ENCODE results near the gene CENPX.

The CENPX gene

DNA sequence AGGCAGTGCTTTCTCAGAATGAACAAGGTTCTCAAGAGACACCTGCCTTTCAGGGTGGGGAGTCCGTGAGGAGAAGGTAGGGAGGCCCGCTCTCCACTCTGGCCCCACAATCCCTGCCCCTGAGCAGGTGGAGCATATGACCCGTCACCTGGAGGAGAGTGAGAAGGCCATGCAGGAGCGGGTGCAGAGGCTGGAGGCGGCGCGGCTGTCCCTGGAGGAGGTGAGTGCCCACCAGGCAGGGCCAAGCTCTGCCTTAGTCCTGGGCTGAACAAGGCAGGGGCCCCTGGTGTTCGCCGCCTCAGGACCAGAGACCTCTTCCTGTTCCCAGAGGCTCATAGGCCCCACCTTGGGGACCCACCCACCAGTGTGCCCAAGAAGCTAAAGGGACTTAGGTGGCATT lies 6.3 kb upstream of the CENPX start:
- peaks cover 28% of the 10 kb centered on the region for H3K4me1 ChIP-seq (ENCODE audit: low read length)
- no peak overlapping the region for H2AFZ ChIP-seq (ENCODE audit: low read depth, low read length)
- no peaks in the 10 kb centered on the region for H4K20me1 ChIP-seq (ENCODE audit: insufficient read depth, low read length)
- no peaks in the 10 kb centered on the region for H3K27me3 ChIP-seq (ENCODE audit: low read depth, low read length)
- H3K4me3 ChIP-seq (ENCODE audit: low read length) = no peak overlapping the region
- no peak overlapping the region for H3K4me2 ChIP-seq (ENCODE audit: low read length)
- H3K9ac ChIP-seq (ENCODE audit: low read length) = no peak overlapping the region
- H3K27ac ChIP-seq (ENCODE audit: low read length) = no peak overlapping the region
- H3K36me3 ChIP-seq (replicated peaks; ENCODE audit: low read depth, low read length) = no peaks in the 10 kb centered on the region
- no peaks in the 10 kb centered on the region for H3K79me2 ChIP-seq (ENCODE audit: low read length)
- no peaks in the 10 kb centered on the region for H3K9me3 ChIP-seq (ENCODE audit: insufficient read depth, low read length)
- TF ChIP-seq, protein P1, sequence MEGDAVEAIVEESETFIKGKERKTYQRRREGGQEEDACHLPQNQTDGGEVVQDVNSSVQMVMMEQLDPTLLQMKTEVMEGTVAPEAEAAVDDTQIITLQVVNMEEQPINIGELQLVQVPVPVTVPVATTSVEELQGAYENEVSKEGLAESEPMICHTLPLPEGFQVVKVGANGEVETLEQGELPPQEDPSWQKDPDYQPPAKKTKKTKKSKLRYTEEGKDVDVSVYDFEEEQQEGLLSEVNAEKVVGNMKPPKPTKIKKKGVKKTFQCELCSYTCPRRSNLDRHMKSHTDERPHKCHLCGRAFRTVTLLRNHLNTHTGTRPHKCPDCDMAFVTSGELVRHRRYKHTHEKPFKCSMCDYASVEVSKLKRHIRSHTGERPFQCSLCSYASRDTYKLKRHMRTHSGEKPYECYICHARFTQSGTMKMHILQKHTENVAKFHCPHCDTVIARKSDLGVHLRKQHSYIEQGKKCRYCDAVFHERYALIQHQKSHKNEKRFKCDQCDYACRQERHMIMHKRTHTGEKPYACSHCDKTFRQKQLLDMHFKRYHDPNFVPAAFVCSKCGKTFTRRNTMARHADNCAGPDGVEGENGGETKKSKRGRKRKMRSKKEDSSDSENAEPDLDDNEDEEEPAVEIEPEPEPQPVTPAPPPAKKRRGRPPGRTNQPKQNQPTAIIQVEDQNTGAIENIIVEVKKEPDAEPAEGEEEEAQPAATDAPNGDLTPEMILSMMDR (IDR thresholded peaks at IDR 0.05; ENCODE audit: low read depth, low read length) = no peak
- no peak for TF ChIP-seq EZH2phosphoT487 (IDR thresholded peaks at IDR 0.05; ENCODE audit: low read depth)

DNA sequence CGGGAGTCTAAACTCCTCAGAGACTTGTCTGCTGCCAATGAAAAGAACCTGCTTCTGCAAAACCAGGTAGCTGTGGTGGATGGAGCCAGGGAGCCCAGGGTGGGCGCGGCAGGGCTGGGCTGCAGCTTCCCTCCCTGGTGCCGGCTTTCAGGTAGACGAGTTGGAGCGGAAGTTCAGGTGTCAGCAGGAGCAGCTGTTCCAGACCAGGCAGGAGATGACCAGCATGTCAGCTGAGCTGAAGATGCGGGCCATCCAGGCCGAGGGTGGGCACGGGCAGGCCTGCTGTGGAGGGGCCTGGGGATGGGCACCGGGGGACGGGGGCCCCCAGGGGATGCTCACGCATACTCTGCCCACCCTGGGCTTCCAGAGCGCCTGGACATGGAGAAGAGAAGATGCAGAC lies 5.6 kb upstream of the CENPX start:
- Histone ChIP-seq H3K4me1 (ENCODE audit: low read length) (peaks cover 30% of the 10 kb centered on the region), H3K79me2 (ENCODE audit: low read length) (no peaks in the 10 kb centered on the region), H2AFZ (ENCODE audit: low read depth, low read length) (no peak overlapping the region), H3K9me3 (ENCODE audit: insufficient read depth, low read length) (no peaks in the 10 kb centered on the region), H3K4me2 (ENCODE audit: low read length) (peak overlapping the region; percentile 70), H3K27me3 (ENCODE audit: low read depth, low read length) (no peaks in the 10 kb centered on the region), H3K9ac (ENCODE audit: low read length) (peak overlapping the region; percentile 37; the same call in 1 of the 2 replicates), H3K27ac (ENCODE audit: low read length) (peak overlapping the region; percentile 64), H3K36me3 (replicated peaks; ENCODE audit: low read depth, low read length) (no peaks in the 10 kb centered on the region), H3K4me3 (ENCODE audit: low read length) (peak overlapping the region; percentile 52), H4K20me1 (ENCODE audit: insufficient read depth, low read length) (no peaks in the 10 kb centered on the region)
- no peak for TF ChIP-seq EZH2phosphoT487 (IDR thresholded peaks at IDR 0.05; ENCODE audit: low read depth)
- TF ChIP-seq, protein P1 (IDR thresholded peaks at IDR 0.05; ENCODE audit: low read depth, low read length) = no peak

DNA sequence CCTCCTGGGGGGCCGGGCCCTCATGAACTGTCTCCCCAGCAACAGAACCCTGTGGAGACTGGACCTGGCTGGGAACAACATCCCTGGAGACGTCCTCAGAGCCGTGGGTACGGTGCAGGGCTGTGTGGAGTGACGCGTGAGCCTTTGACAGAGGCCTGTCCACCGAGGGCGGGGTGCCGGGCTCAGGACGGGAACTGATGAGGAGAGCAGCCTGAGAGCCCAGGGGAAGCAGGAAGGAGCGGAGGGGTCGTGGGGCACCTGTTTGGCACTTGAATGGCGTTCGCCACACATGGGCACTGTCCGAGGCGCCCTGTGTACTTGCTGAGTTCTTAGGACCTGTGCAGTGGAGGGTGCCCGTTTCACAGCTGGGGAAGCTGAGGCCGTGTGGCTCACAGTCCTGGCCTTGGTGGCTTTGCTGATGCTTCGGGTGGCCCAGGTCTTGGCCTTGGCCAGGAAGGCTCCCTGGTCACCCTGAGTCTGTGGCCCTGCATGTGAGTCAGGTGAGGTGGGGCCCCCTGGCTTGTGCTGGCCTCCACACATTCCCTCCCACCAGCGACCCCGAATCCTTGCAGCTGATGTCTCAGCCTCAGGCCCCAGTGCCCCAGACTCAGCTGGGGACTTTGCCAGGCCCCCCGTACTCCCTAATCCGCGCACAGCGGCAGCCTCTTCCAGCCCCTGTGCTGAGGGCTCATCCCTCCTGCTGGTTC lies 2.9 kb upstream of the CENPX start:
- Histone ChIP-seq H3K27me3 (ENCODE audit: low read depth, low read length) (no peaks in the 10 kb centered on the region), H3K4me1 (ENCODE audit: low read length) (peaks cover 39% of the 10 kb centered on the region), H3K4me2 (ENCODE audit: low read length) (no peak overlapping the region), H3K27ac (ENCODE audit: low read length) (no peak overlapping the region), H3K4me3 (ENCODE audit: low read length) (no peak overlapping the region), H3K9ac (ENCODE audit: low read length) (no peak overlapping the region), H3K79me2 (ENCODE audit: low read length) (peaks cover 15% of the 10 kb centered on the region), H3K9me3 (ENCODE audit: insufficient read depth, low read length) (no peaks in the 10 kb centered on the region), H4K20me1 (ENCODE audit: insufficient read depth, low read length) (peaks cover 9% of the 10 kb centered on the region), H2AFZ (ENCODE audit: low read depth, low read length) (no peak overlapping the region), H3K36me3 (replicated peaks; ENCODE audit: low read depth, low read length) (no peaks in the 10 kb centered on the region)
- TF ChIP-seq EZH2phosphoT487 (IDR thresholded peaks at IDR 0.05; ENCODE audit: low read depth) = no peak
- TF ChIP-seq, protein P1 (IDR thresholded peaks at IDR 0.05; ENCODE audit: low read depth, low read length) = no peak

DNA sequence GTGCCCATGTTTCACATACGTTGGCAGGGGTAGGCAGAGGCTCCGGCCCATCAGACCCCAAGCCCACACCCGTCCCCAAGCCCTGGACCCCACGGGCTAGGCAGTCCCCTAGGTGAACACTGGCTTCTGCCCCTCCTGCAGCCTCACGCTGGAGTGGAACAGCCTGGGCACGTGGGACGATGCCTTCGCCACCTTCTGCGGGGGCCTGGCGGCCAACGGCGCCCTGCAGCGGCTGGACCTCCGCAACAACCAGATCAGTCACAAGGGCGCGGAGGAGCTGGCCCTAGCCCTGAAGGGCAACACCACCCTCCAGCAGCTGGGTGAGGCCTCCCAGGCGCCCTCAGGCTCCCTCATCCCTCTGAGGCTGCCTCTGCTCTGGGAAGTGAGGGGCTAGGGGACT lies 2.2 kb upstream of the CENPX start:
- Histone ChIP-seq H3K4me2 (ENCODE audit: low read length) (no peak overlapping the region), H3K4me3 (ENCODE audit: low read length) (no peak overlapping the region), H3K27me3 (ENCODE audit: low read depth, low read length) (no peaks in the 10 kb centered on the region), H3K9me3 (ENCODE audit: insufficient read depth, low read length) (no peaks in the 10 kb centered on the region), H2AFZ (ENCODE audit: low read depth, low read length) (no peak overlapping the region), H4K20me1 (ENCODE audit: insufficient read depth, low read length) (peaks cover 13% of the 10 kb centered on the region), H3K4me1 (ENCODE audit: low read length) (peaks cover 39% of the 10 kb centered on the region), H3K9ac (ENCODE audit: low read length) (no peak overlapping the region), H3K36me3 (replicated peaks; ENCODE audit: low read depth, low read length) (no peaks in the 10 kb centered on the region), H3K79me2 (ENCODE audit: low read length) (peaks cover 15% of the 10 kb centered on the region), H3K27ac (ENCODE audit: low read length) (no peak overlapping the region)
- TF ChIP-seq EZH2phosphoT487 (IDR thresholded peaks at IDR 0.05; ENCODE audit: low read depth) = no peak
- TF ChIP-seq, protein P1 (IDR thresholded peaks at IDR 0.05; ENCODE audit: low read depth, low read length) = no peak

All from OCI-LY3 (cell line).